Activated CD4-positive, alpha-beta T cell treated with anti-CD3 and anti-CD28 coated beads for 48 hours (primary cell): ENCODE results near the gene ANO7.

ENCODE experiments used
- DNase-seq: peaks from one replicate; pipeline ENCODE4 v3.0.0-alpha.2; 2020

The ANO7 gene

GRCh38 chr2:241214209-241214608, 25.7 kb downstream of the ANO7 start:
- no peak for DNase-seq

GRCh38 chr2:241214766-241215165, 26.3 kb downstream of the ANO7 start:
- no peak for DNase-seq

- DNase-seq = no peak
Observed at GRCh38 chr2:241215421-241215820, 26.9 kb downstream of the ANO7 start.

- DNase-seq = no peak
Observed at GRCh38 chr2:241216211-241216761, 27.8 kb downstream of the ANO7 start.

- DNase-seq = peak; percentile 39
Observed at GRCh38 chr2:241217320-241218031, 29.0 kb downstream of the ANO7 start.

- peak; percentile 54 for DNase-seq
Observed at GRCh38 chr2:241218131-241219029, 29.9 kb downstream of the ANO7 start.

GRCh38 chr2:241219030-241219382, 30.5 kb downstream of the ANO7 start:
- no peak for DNase-seq

GRCh38 chr2:241219856-241220356, 31.4 kb downstream of the ANO7 start:
- no peak for DNase-seq

GRCh38 chr2:241223211-241224017, 34.9 kb downstream of the ANO7 start:
- peak; percentile 36 for DNase-seq

GRCh38 chr2:241224018-241224850, 35.8 kb downstream of the ANO7 start:
- no peak for DNase-seq

- no peak for DNase-seq
Observed at GRCh38 chr2:241224851-241225438, 36.5 kb downstream of the ANO7 start.

GRCh38 chr2:241225545-241225944, 37.1 kb downstream of the ANO7 start:
- no peak for DNase-seq

- no peak for DNase-seq
Observed at GRCh38 chr2:241225983-241226382, 37.5 kb downstream of the ANO7 start.

GRCh38 chr2:241226723-241227572, 38.5 kb downstream of the ANO7 start:
- no peak for DNase-seq

GRCh38 chr2:241227594-241227993, 39.1 kb downstream of the ANO7 start:
- no peak for DNase-seq

- DNase-seq = no peak
Observed at GRCh38 chr2:241228081-241228859, 39.8 kb downstream of the ANO7 start.

GRCh38 chr2:241228860-241229516, 40.5 kb downstream of the ANO7 start:
- DNase-seq = no peak

- DNase-seq = no peak
Observed at GRCh38 chr2:241229563-241230401, 41.3 kb downstream of the ANO7 start.
